ENCODE data around the gene CGB8. TPM values are rescaled to one million over a fixed set of nuclear protein-coding genes. Genes with fewer than 3 reads are reported as not detected.
A peak's percentile ranks its signal among the peaks of the same experiment; 100 is the strongest.

The CGB8 gene
- total and polyA plus RNA-seq, 2 of the 4 experiments (the other 2 are of a cell fraction): 0.48 TPM; not detected in 1

DNA sequence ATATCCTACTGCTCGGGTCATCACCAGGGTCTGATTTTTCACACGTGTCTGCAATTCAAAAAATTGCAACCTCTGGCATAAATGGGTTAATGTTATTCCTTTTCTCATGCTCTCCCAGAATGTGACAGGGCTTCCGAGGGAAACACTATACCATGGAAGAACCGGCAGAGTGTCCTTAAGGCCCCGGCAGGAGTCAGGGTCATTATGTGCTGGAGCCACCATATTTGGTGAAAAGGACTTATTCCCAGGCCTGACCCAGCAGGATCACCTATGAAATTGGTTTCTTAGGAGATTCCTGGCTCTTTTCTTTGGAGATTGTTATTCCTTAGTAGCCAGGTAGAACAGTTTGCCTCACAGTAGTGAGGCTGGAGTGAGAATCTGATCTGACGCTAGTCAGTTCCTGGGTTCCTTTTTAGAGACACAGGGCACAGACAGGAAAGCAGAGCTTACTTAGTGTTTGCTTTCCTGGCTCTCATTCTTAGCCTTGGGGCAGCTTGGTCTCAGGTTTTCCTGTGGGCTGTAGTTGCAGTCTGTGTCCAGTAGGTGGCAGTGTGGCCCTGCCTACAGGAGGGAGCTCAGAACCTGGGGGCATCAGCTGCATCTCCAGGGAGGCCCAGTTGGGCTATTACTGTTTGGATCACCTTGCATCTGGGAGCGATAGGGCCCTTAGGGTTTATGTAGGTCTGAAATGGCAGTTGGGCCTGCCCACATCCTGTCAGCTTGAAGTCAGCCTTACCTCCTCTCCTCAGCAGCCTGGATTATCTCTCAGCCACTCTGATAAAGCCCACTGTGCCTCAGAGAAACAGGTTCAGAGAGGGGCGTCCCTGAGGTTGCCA is 48.8 kb upstream of the CGB8 start:
- H3K4ac ChIP-seq (ENCODE audit: low read depth, low read length): no peak overlapping the region
- ATAC-seq (ENCODE audit: low read depth) (peak; percentile 97), DNase-seq (peak; percentile 72)
- intact Hi-C loops (cut with micrococcal nuclease) (loop anchor here (1.0 to 2.0 kb wide), 3 partner anchors 49 to 127 kb away; no protein-coding TSS in a partner anchor), in situ Hi-C loops (cut with MboI; ENCODE audit: low sequenced_read_pairs) (loop anchor here (5.0 kb wide), 1 partner anchor 105 kb away; no protein-coding TSS in a partner anchor), dilution Hi-C loops (cut with HindIII; ENCODE audit: low sequenced_read_pairs, unreplicated experiment) (no loop called here)
- H3K9me1 ChIP-seq (ENCODE audit: insufficient read depth, low read length): no peaks in the 10 kb centered on the region
- no peak overlapping the region for H3K4me2 ChIP-seq (ENCODE audit: low read depth, low read length)
- no peak overlapping the region for H3K23ac ChIP-seq (ENCODE audit: low read depth, low read length)
- no peaks in the 10 kb centered on the region for H3K4me1 ChIP-seq (ENCODE audit: control insufficient read depth, insufficient read depth, low read length)
- no peak overlapping the region for H3K18ac ChIP-seq (ENCODE audit: low read depth, low read length)
- no peak overlapping the region for H4K91ac ChIP-seq (ENCODE audit: insufficient read depth, low read depth, low read length)
- H3K9me3 ChIP-seq (ENCODE audit: control insufficient read depth, insufficient read depth, low read length): no peaks in the 10 kb centered on the region
- WGBS, 2 experiments (ENCODE audit: extremely low coverage in 2 of 2, insufficient read length in 1 of 2): 50% methylated on average over 1 of the region's 8 CpGs; no CpG with 5 or more reads in 1 of the 2 experiments
- H3K14ac ChIP-seq (replicated peaks; ENCODE audit: low read depth, low read length): no peak overlapping the region
- H3K4me3 ChIP-seq (ENCODE audit: insufficient read depth, low read depth, low read length): no peak overlapping the region
- peaks cover 70% of the 10 kb centered on the region for H3K36me3 ChIP-seq (ENCODE audit: control insufficient read depth, insufficient read depth, low read length)
- H3K9ac ChIP-seq (ENCODE audit: low read depth, low read length): no peak overlapping the region
- peaks cover 41 to 55% of the 10 kb centered on the region in 2 experiments for H3K79me1 ChIP-seq (ENCODE audit: low read depth in 1 of 2, low read length in 2 of 2)
- no peak overlapping the region for H2AK5ac ChIP-seq (ENCODE audit: low read depth, low read length)
- H3K56ac ChIP-seq (ENCODE audit: extremely low read depth, insufficient read depth, low read length): no peak overlapping the region
- POLR2A ChIA-PET (ENCODE audit: unreplicated experiment): interaction anchor here (0.8 to 1.0 kb wide), 2 partner anchors 45 to 63 kb away, joined by 3 read pairs; no protein-coding TSS in a partner anchor
- peaks cover 70% of the 10 kb centered on the region for H4K20me1 ChIP-seq (ENCODE audit: insufficient read depth, low read length)
- BruUV-seq (replicated peaks): no TSS peak
- peak overlapping the region; percentile 2 for H2AK9ac ChIP-seq (replicated peaks; ENCODE audit: low read depth, low read length, poor library complexity)
- CTCF ChIA-PET: interaction anchor here (0.5 to 2.3 kb wide), 19 partner anchors 9 to 124 kb away, joined by 3 to 13 read pairs (median 5); partner anchors contain the start of gene LIN7B
- H3K27me3 ChIP-seq (ENCODE audit: control insufficient read depth, insufficient read depth, low read length): no peaks in the 10 kb centered on the region
- H2BK120ac ChIP-seq (ENCODE audit: low read depth, low read length): no peak overlapping the region
- no peak overlapping the region for H4K8ac ChIP-seq (ENCODE audit: low read depth in 2 of 2, low read length in 2 of 2)
- H2BK15ac ChIP-seq (ENCODE audit: low read depth, low read length): no peak overlapping the region
- no peak overlapping the region for H2AFZ ChIP-seq (replicated peaks; ENCODE audit: low read length, poor library complexity)
- H2BK5ac ChIP-seq (ENCODE audit: low read depth, low read length, poor library complexity, severe bottlenecking): no peak overlapping the region
- H2BK20ac ChIP-seq (ENCODE audit: low read depth, low read length): no peak overlapping the region
- no peak overlapping the region for H4K5ac ChIP-seq (ENCODE audit: low read depth, low read length)
- no peak overlapping the region for H3K27ac ChIP-seq (ENCODE audit: insufficient read depth, low read length)
- TF ChIP-seq BHLHE40 (IDR thresholded peaks at IDR 0.05; ENCODE audit: low read depth, low read length) (no peak; the same call in 1 of the 2 replicates), POLR2A (IDR thresholded peaks at IDR 0.05; ENCODE audit: low read depth, low read length) (no peak), NFE2L2 (IDR thresholded peaks at IDR 0.05; ENCODE audit: low read depth, low read length) (no peak), CHD1 (IDR thresholded peaks at IDR 0.05; ENCODE audit: low read depth, low read length) (no peak), MXI1 (IDR thresholded peaks at IDR 0.05; ENCODE audit: borderline replicate concordance, low read depth, low read length) (no peak), SMC3 (IDR thresholded peaks at IDR 0.05; ENCODE audit: low read depth, low read length) (peak; percentile 80), MAFK (IDR thresholded peaks at IDR 0.05; ENCODE audit: low read depth, low read length) (no peak), RCOR1 (IDR thresholded peaks at IDR 0.05; ENCODE audit: insufficient replicate concordance, low read length) (no peak), CEBPB (IDR thresholded peaks at IDR 0.05; ENCODE audit: low read depth, low read length) (no peak), RFX5 (IDR thresholded peaks at IDR 0.05; ENCODE audit: low read depth, low read length) (no peak), RAD21 (IDR thresholded peaks at IDR 0.05; ENCODE audit: low read length) (peak; percentile 93), MAZ (IDR thresholded peaks at IDR 0.05; ENCODE audit: borderline replicate concordance, low read depth, low read length) (0 out of 2 replicates have a peak, but pooled peaks have one; percentile 43)
- TF ChIP-seq, protein P1, sequence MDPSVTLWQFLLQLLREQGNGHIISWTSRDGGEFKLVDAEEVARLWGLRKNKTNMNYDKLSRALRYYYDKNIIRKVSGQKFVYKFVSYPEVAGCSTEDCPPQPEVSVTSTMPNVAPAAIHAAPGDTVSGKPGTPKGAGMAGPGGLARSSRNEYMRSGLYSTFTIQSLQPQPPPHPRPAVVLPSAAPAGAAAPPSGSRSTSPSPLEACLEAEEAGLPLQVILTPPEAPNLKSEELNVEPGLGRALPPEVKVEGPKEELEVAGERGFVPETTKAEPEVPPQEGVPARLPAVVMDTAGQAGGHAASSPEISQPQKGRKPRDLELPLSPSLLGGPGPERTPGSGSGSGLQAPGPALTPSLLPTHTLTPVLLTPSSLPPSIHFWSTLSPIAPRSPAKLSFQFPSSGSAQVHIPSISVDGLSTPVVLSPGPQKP (IDR thresholded peaks at IDR 0.05; ENCODE audit: borderline replicate concordance, low read depth, low read length): no peak
- TF ChIP-seq, protein P2, sequence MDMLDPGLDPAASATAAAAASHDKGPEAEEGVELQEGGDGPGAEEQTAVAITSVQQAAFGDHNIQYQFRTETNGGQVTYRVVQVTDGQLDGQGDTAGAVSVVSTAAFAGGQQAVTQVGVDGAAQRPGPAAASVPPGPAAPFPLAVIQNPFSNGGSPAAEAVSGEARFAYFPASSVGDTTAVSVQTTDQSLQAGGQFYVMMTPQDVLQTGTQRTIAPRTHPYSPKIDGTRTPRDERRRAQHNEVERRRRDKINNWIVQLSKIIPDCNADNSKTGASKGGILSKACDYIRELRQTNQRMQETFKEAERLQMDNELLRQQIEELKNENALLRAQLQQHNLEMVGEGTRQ (IDR thresholded peaks at IDR 0.05; ENCODE audit: low read depth, low read length): no peak

Data from IMR-90 (cell line).